Right ventricle myocardium inferior (tissue), 1 donor: ENCODE measurements around the gene CDC25A. TPM values are rescaled to one million over a fixed set of nuclear protein-coding genes. Genes with fewer than 3 reads are reported as not detected.
"Not testable (repeated sequence)": the region's sequence is repeated elsewhere in the genome, so short reads cannot be mapped to it uniquely, and the experiment has no call there.

Experiments
- ATAC-seq: fragments of 200-7000 bp; cut with Tn5 transposase; one replicate; pipeline ENCODE4 v1.9.1; 2020; ENCODE audit warnings: mild to moderate bottlenecking, moderate library complexity
- DNase-seq: peaks from one replicate; pipeline ENCODE4 v3.0.0; 2021; ENCODE audit errors: missing footprints
- intact Hi-C: fragments of 100-400 bp; cut with DNase I; formaldehyde crosslinking; loops from one replicate; pipeline ENCODE4 v1.11.0; 2022
- long read RNA-seq: library from polyadenylated mRNA; unstranded; transcript quantifications from one replicate; pipeline ENCODE4 v2.0.0, GENCODE V29; 2021
- total RNA-seq: library from RNA; stranded (reverse); fragmentation: NEBNext Ultra II Directional; extraction: Animal tissue kit (Norgen Biotek cat#: 25700); gene quantifications from one replicate; pipeline ENCODE4 v1.2.1, GENCODE V29; 2021
- donor health status: DM: no; HTN: yes; CAD: no; lungs with severe emphysema.

The CDC25A gene
- 1.1 TPM for total RNA-seq
- long read RNA-seq, partial matches to known transcripts, result 0 of 1 reads
- long read RNA-seq, other reads (novel, unspliced or antisense), result 1 of 1 reads

DNA sequence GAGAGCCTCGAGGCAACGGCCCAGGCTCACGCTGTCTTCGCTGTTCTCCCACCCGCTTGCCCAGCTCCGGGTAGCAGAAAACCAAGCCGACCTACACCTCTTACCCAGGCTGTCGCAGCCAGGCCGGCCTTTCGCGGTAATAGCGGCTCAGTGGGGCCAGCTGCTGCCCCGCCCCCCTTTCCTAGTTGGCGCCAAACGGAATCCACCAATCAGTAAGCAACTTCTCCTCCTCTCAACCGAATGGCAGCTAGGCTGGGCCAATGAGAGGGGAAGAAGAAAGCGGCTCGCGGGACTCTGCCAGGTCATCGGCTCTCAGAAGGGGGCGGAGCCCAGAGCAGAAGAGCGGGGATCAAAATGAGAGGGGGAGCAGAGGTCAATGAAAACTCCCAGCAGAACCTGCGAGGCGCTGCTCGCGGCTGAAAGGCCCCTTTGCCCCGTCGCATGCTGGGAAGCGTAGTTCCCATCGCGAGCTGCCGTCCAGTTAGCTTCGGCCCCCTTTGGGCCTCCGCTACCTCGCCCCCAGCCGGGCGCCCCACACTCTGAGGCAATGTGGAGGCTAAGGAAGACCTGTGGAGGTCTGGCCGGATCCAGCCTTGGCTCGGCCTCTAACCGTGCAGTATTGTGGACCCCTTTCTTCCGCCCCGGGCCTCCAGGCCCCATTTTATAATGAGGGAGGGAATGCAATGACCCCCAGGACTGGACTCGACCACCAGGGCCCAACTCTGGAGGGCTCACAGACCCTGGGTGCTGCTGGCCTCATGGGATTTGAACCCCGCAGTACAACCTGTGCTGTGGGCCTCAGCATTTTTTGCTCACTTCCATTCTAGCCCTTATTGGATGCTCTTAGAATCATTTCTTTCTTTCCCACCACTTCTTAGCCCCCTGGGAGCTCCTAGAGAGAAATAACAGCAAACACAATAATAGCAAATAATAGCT, at the start of gene CDC25A:
TSS of gene CDC25A (minus strand) at position 152 of the 936 bp plus-strand sequence. CDS start 470 bp downstream, outside the sequence.
- ATAC-seq (peak; percentile 99), DNase-seq (peak; percentile 97)
- intact Hi-C loops, result no loop called here

- no peak for DNase-seq
- intact Hi-C loops, result no loop called here
- ATAC-seq, result no peak
These were observed 48.3 kb upstream of the CDC25A start for GRCh38 chr3:48236531-48236930.

GRCh38 chr3:48233542-48233941, 45.3 kb upstream of the CDC25A start:
- intact Hi-C loops, result no loop called here
- ATAC-seq (no peak), DNase-seq (no peak)

DNA sequence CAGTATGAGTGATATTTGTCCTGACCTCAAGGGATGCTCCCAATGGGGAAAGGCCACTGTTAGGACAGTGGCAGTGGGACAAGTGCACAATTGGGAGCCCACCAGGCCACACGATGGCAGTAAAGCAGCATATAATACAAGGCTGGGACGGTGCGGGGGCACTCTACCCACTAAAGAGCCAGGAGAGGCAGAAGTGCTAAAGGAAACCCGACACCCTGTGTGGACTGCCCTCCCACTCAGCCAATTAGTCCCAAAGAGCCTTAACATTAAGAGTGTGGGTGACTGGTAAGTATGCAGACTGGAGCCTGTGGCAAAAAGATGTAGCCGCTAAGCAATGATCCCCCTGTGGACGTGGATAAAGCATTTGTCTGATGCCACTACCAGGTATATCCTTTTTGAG, 44.5 kb upstream of the CDC25A start:
- intact Hi-C loops, result no loop called here
- DNase-seq (peak; percentile 85), ATAC-seq (peak; percentile 93)

DNA sequence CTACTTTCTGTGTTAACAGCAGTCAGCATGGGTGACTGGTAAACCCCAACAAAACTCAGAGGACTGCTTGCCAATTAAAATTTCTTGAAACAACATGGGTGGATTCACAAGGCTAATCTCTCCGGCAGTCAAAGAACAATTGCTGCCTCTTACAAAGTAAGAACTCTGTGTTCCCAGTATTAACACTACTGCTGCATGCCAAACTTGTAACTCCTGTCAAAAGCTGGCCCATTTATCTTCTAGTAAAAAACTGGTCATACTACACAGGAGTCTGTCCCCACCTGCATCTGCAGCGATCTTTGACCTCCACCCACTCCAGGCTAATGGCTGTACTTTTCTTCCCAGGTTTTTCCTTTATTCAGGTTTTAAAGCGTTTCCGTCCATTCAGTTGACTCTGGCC, 44.0 kb upstream of the CDC25A start:
- DNase-seq, result no peak
- peak; percentile 88 for ATAC-seq
- intact Hi-C loops, result no loop called here

DNA sequence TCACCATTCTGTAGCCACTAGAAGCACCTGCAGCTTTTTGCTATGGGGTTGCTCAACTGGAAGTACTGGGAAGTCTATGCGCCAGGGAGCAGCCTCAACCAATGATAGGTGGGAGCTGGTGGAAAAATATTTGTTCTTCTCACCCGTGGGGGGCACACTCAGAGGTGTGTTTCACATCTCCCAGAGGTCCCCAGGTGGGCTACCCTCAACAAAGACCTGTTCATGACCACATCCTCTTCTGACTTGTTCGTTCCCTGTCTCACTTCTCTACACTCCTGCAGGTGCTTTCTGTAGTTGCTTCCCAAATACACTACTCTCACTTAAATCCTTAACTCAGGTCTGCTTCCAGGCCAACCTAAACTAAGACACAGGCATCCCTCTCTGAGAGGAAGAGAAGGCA, 38.7 kb upstream of the CDC25A start:
- intact Hi-C loops, result no loop called here
- no peak for DNase-seq
- no peak for ATAC-seq

DNA sequence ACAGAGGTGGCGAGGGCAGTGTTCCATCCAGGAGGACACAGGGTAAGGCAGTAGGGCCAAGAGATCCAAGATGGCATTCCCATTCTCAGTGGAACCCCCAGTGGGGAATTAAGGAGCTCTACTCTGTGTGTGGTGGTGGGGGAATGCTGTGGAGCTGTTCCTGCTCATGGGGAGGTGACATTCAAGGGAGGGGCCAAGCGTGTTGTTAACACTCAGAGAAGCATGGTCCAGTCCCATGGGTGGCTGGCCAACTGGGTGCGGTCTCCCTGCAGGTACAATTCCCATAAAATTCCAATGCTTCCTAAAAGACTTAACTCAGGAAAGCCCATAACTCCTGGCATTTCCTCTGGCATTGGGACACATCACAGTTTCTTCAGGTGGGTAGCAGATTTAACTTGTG, 37.4 kb upstream of the CDC25A start:
- intact Hi-C loops, result no loop called here
- ATAC-seq (no peak), DNase-seq (no peak)

- peak; percentile 92 for DNase-seq
- intact Hi-C loops, result no loop called here
- ATAC-seq, result peak; percentile 46
These were observed 34.6 kb upstream of the CDC25A start, which contains the start of gene CAMP for GRCh38 chr3:48222616-48223513. Gene CAMP, plus strand, starts transcription at chr3:48223495. Its CDS starts 17 bp downstream, at chr3:48223512.

GRCh38 chr3:48220746-48221145, 32.5 kb upstream of the CDC25A start:
- intact Hi-C loops, result no loop called here
- no peak for ATAC-seq
- DNase-seq, result no peak

GRCh38 chr3:48219543-48219942, 31.3 kb upstream of the CDC25A start:
- no peak for DNase-seq
- peak; percentile 40 for ATAC-seq

GRCh38 chr3:48218537-48218936, 30.3 kb upstream of the CDC25A start:
- intact Hi-C loops, result no loop called here
- no peak for DNase-seq

More at GRCh38 chr3:48219543-48219942, 31.3 kb upstream of the CDC25A start:
- intact Hi-C loops, result no loop called here

GRCh38 chr3:48217449-48217848, 29.2 kb upstream of the CDC25A start:
- intact Hi-C loops, result no loop called here
- ATAC-seq (no peak), DNase-seq (no peak)

More at GRCh38 chr3:48218537-48218936, 30.3 kb upstream of the CDC25A start:
- no peak for ATAC-seq

GRCh38 chr3:48215876-48216275, 27.7 kb upstream of the CDC25A start:
- intact Hi-C loops, result no loop called here
- ATAC-seq, result peak; percentile 88
- peak; percentile 73 for DNase-seq

GRCh38 chr3:48215466-48215865, 27.2 kb upstream of the CDC25A start:
- ATAC-seq (peak; percentile 81), DNase-seq (no peak)
- intact Hi-C loops, result no loop called here

DNA sequence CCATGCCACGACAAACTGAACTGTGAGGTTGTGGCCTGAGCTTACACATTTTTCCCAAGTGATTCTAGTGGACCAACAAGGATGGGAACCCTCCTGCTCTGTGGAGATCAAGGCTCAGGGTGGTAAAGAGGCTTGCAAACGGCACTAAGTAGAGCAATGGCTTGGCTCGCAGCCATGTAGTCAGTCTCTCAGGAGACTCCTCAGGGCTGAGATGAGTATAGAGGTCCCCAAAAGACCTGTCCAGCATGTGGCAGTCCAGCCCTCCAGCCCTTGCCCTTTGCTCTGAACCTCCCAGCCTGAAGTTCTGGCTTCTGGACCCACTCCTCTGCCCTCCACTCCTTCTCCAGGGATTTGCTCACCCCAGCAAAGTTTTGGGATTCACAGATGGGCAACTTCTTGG, 26.8 kb upstream of the CDC25A start:
- intact Hi-C loops, result no loop called here
- ATAC-seq (peak; percentile 21), DNase-seq (peak; percentile 79)

GRCh38 chr3:48214225-48214624, 26.0 kb upstream of the CDC25A start:
- DNase-seq, result no peak
- intact Hi-C loops, result no loop called here
- ATAC-seq, result no peak

DNA sequence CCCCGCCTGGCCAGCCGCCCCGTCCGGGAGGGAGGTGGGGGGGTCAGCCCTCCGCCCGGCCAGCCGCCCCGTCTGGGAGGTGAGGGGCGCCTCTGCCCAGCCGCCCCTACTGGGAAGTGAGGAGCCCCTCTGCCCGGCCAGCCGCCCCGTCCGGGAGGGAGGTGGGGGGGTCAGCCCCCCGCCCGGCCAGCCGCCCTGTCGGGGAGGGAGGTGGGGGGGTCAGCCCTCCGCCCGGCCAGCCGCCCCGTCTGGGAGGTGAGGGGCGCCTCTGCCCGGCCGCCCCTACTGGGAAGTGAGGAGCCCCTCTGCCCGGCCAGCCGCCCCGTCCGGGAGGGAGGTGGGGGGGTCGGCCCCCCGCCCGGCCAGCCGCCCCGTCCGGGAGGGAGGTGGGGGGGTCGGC, 23.6 kb upstream of the CDC25A start:
- intact Hi-C loops, ATAC-seq, DNase-seq: not testable (repeated sequence)

GRCh38 chr3:48210534-48210933, 22.3 kb upstream of the CDC25A start:
- ATAC-seq, intact Hi-C loops, DNase-seq: not testable (repeated sequence)

DNA sequence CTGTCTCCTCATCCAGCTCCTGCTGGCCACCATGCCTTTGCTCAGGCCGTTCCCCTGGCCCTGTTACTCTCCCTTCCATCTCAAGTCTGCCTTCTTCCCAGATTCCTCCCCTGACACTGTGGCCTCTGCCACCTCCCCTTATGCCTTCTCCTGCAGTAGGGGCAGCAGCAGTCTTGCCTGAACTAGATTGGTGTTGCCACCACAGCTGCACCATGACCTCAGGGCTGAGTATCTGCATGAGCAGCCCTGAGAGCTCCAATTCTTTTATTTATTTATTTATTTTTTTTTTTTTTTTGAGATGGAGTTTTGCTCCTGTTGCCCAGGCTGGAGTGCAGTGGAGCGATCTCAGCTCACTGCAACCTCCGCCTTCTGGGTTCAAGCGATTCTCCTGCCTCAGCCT, 21.2 kb upstream of the CDC25A start:
- ATAC-seq, result no peak
- intact Hi-C loops, result no loop called here
- DNase-seq, result no peak
